OCI-LY1 (cell line): Measurements from ENCODE around the gene EIF2S1.

Source experiments
- H2AFZ ChIP-seq: fragments of 200-600 bp; sonication (generic), shearing (Covaris generic); 2 replicates; pipeline ENCODE4 v1.6.0; 2014; ENCODE audit warnings: antibody characterized with exemption, mild to moderate bottlenecking, low read length
- H3F3A ChIP-seq: fragments of 200-600 bp; sonication (generic), shearing (Covaris generic); 2 replicates; pipeline ENCODE4 v1.6.0; 2014; ENCODE audit warnings: mild to moderate bottlenecking, antibody characterized with exemption, low read length, moderate library complexity; ENCODE audit not compliant: insufficient read depth
- H3K27ac ChIP-seq: fragments of 200-600 bp; sonication (generic); 2 replicates; pipeline ENCODE4 v1.5.1; 2014; ENCODE audit warnings: low read length, mixed run types, mild to moderate bottlenecking, low read depth; ENCODE audit not compliant: poor library complexity, severe bottlenecking
- H3K27me3 ChIP-seq: fragments of 200-600 bp; sonication (generic); 2 replicates; pipeline ENCODE4 v1.6.0; 2014; ENCODE audit warnings: antibody characterized with exemption, mild to moderate bottlenecking, low read length, moderate library complexity; ENCODE audit not compliant: insufficient read depth
- H3K36me3 ChIP-seq: fragments of 200-600 bp; sonication (generic); 2 replicates; pipeline ENCODE4 v1.6.1; 2014; ENCODE audit warnings: mild to moderate bottlenecking, antibody characterized with exemption, low read length, moderate library complexity, mixed read lengths; ENCODE audit not compliant: insufficient read depth
- H3K4me1 ChIP-seq: fragments of 200-600 bp; sonication (generic); 2 replicates; pipeline ENCODE4 v1.5.1; 2014; ENCODE audit warnings: mild to moderate bottlenecking, low read length, moderate library complexity; ENCODE audit not compliant: insufficient read depth, severe bottlenecking
- H3K4me2 ChIP-seq: fragments of 200-600 bp; sonication (generic), shearing (Covaris generic); 2 replicates; pipeline ENCODE4 v1.6.1; 2014; ENCODE audit warnings: low read length
- H3K4me3 ChIP-seq: fragments of 200-600 bp; sonication (generic); 2 replicates; pipeline ENCODE4 v1.5.1; 2014; ENCODE audit warnings: low read length, low read depth, mild to moderate bottlenecking, mixed read lengths; ENCODE audit not compliant: poor library complexity, severe bottlenecking
- H3K79me2 ChIP-seq: fragments of 200-600 bp; shearing (Covaris generic); 2 replicates; pipeline ENCODE4 v1.6.1; 2016; ENCODE audit warnings: mixed run types, low read length, mixed read lengths; ENCODE audit not compliant: insufficient read depth
- H3K9ac ChIP-seq: fragments of 200-600 bp; sonication (generic), shearing (Covaris generic); 2 replicates; pipeline ENCODE4 v1.6.1; 2014; ENCODE audit warnings: mild to moderate bottlenecking, low read length, mixed read lengths
- H3K9me2 ChIP-seq: fragments of 200-600 bp; sonication (generic), shearing (Covaris generic); 2 replicates; pipeline ENCODE4 v1.6.1; 2014; ENCODE audit warnings: low read depth, mild to moderate bottlenecking, low read length, mixed read lengths
- H3K9me3 ChIP-seq: fragments of 200-600 bp; shearing (Covaris generic); 2 replicates; pipeline ENCODE4 v1.6.1; 2014; ENCODE audit warnings: low read length, mixed read lengths
- H4K20me1 ChIP-seq: fragments of 200-600 bp; sonication (generic), shearing (Covaris generic); 2 replicates; pipeline ENCODE4 v1.6.0; 2016; ENCODE audit warnings: mild to moderate bottlenecking, low read length; ENCODE audit not compliant: insufficient read depth
- CTCF ChIP-seq: fragments of 200-600 bp; sonication (generic), shearing (Covaris generic); IDR thresholded peaks from 2 replicates; pipeline ENCODE4 v1.5.1; 2017; ENCODE audit warnings: mild to moderate bottlenecking, antibody characterized with exemption, low read length, moderate library complexity, mixed read lengths
- EZH2 ChIP-seq: fragments of 200-600 bp; sonication (generic), shearing (Covaris generic); IDR thresholded peaks from 2 replicates; pipeline ENCODE4 v1.8.0; 2017; ENCODE audit warnings: borderline replicate concordance, mixed run types, mild to moderate bottlenecking, antibody characterized with exemption, low read length, moderate library complexity, mixed read lengths

Gene EIF2S1

DNA sequence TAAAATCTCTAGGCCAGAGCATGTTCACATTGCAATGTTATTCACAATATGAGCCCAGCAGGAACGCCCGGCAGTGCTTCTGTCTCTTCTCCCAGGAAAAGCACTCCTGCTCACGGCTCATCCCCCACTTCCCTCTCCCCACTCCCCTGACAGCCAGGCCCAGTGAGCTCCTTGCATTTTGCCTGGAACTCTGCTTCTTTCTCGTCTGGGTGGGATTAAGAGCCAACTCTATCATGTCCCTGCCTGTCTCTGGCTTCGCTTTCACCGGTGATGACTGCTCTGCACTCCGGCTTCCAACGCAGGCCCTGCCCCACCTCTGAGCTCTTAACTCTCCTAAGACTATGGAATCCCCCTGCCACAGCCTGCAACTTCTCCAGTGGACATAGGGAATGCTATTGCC is 49.3 kb downstream of the EIF2S1 start:
- no peak overlapping the region for H3K4me2 ChIP-seq
- TF ChIP-seq CTCF (no peak), EZH2 (no peak)
- no peaks in the 10 kb centered on the region for H3K4me1 ChIP-seq
- no peaks in the 10 kb centered on the region for H4K20me1 ChIP-seq
- no peak overlapping the region for H3K4me3 ChIP-seq
- no peaks in the 10 kb centered on the region for H3K9me2 ChIP-seq
- H3K9me3 ChIP-seq: no peaks in the 10 kb centered on the region
- H3K27ac ChIP-seq: no peak overlapping the region
- no peaks in the 10 kb centered on the region for H3K79me2 ChIP-seq
- no peaks in the 10 kb centered on the region for H3K27me3 ChIP-seq
- no peak overlapping the region for H3K9ac ChIP-seq
- H3K36me3 ChIP-seq: no peaks in the 10 kb centered on the region
- no peak overlapping the region for H2AFZ ChIP-seq
- H3F3A ChIP-seq: no peaks in the 10 kb centered on the region

DNA sequence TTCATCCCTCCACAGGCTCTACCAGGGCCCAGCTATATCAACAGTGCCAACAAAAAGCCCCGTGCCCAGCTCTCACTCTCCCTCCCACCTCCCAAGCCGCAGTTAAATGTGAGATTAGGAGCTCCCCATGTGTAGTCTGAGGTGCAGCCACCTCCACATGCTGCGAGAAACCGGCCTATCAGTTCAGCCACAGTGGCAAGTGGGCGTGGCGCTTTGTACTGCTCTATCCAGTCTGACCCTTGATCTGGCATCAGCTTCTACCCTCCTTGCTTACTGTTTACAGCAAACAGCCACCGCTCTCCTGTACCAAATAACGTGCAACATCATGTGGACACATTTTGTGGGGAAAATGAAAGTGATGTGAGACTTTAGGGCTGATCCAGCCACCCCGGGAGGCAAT is 50.2 kb downstream of the EIF2S1 start:
- TF ChIP-seq CTCF: no peak
- no peak for TF ChIP-seq EZH2
- H4K20me1 ChIP-seq: no peaks in the 10 kb centered on the region
- no peak overlapping the region for H3K9ac ChIP-seq
- H3K9me3 ChIP-seq: no peaks in the 10 kb centered on the region
- H3K4me2 ChIP-seq: no peak overlapping the region
- H3K4me1 ChIP-seq: no peaks in the 10 kb centered on the region
- H3F3A ChIP-seq: no peaks in the 10 kb centered on the region
- H3K79me2 ChIP-seq: no peaks in the 10 kb centered on the region
- no peak overlapping the region for H3K4me3 ChIP-seq
- H2AFZ ChIP-seq: no peak overlapping the region
- H3K9me2 ChIP-seq: no peaks in the 10 kb centered on the region
- no peak overlapping the region for H3K27ac ChIP-seq
- no peaks in the 10 kb centered on the region for H3K27me3 ChIP-seq
- no peaks in the 10 kb centered on the region for H3K36me3 ChIP-seq

- Histone ChIP-seq H3K9me2 (no peaks in the 10 kb centered on the region), H3K4me1 (no peaks in the 10 kb centered on the region), H3K4me2 (no peak overlapping the region), H3F3A (no peaks in the 10 kb centered on the region), H3K4me3 (no peak overlapping the region), H3K27ac (no peak overlapping the region), H3K36me3 (no peaks in the 10 kb centered on the region), H2AFZ (no peak overlapping the region), H4K20me1 (no peaks in the 10 kb centered on the region), H3K9me3 (no peaks in the 10 kb centered on the region), H3K9ac (no peak overlapping the region), H3K27me3 (no peaks in the 10 kb centered on the region), H3K79me2 (no peaks in the 10 kb centered on the region)
- no peak for TF ChIP-seq CTCF
- no peak for TF ChIP-seq EZH2
Measured at GRCh38 chr14:67411370-67411769, 51.2 kb downstream of the EIF2S1 start.
